OCI-LY1 (cell line): ENCODE measurements around the gene SPSB1.

ENCODE experiments used
- CTCF ChIP-seq: fragments of 200-600 bp; sonication (generic), shearing (Covaris generic); IDR thresholded peaks from 2 replicates; pipeline ENCODE4 v1.5.1; 2017; ENCODE audit warnings: mild to moderate bottlenecking, antibody characterized with exemption, low read length, moderate library complexity, mixed read lengths
- EZH2 ChIP-seq: fragments of 200-600 bp; sonication (generic), shearing (Covaris generic); IDR thresholded peaks from 2 replicates; pipeline ENCODE4 v1.8.0; 2017; ENCODE audit warnings: borderline replicate concordance, mixed run types, mild to moderate bottlenecking, antibody characterized with exemption, low read length, moderate library complexity, mixed read lengths

- TF ChIP-seq EZH2 (no peak), CTCF (no peak)
Observed at GRCh38 chr1:9258629-9259028, 34.1 kb upstream of the SPSB1 start.
